ENCODE data around the gene SLC16A11.

The SLC16A11 gene

DNA sequence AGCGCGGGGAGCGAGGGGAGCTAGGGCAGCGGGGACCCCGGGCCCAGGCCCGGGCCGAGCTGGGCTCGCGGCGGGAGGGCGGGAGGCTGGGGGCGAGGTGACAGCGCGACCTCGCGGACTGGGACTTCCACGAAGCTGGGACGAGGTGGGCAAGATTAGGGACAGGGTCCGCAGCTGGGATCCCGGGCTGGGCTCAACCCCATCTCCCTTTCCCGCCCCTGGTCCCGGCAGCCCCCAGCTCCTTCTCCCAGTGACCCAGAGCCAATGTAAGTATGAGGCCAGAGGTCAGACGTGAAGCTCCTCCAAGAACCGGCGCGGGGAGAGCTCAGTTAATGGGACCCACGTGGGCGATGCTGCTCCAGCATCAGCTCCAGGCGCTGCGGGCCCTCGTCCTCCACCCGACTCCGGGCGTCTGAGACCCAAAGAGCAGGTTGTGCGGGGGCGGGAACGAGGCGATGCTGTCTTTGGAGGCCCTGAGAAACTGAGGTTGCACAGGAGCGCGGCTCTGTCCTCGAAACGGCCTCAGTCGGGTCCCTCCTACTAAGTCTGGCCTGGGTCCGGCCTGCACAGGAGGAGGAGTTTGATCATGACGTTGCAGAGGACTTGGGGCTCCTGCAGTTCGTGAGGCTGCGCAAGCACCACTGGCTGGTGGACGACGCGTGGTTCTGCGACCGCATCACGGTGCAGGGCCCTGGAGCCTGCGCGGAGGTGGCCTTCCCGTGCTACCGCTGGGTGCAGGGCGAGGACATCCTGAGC, 47.5 kb downstream of the SLC16A11 start:
- Histone ChIP-seq H2AFZ (ENCODE audit: low read length) (no peak overlapping the region), H3K4me2 (ENCODE audit: low read depth, low read length) (no peak overlapping the region), H3K36me3 (replicated peaks; ENCODE audit: insufficient read depth, low read length) (no peaks in the 10 kb centered on the region), H3K9ac (ENCODE audit: low read length) (no peak overlapping the region), H3K27me3 (replicated peaks; ENCODE audit: insufficient read depth, low read length) (no peaks in the 10 kb centered on the region), H3F3A (ENCODE audit: insufficient read depth, low read length) (no peaks in the 10 kb centered on the region), H3K9me3 (replicated peaks; ENCODE audit: insufficient read depth, low read length) (no peaks in the 10 kb centered on the region), H4K20me1 (ENCODE audit: insufficient read depth, low read length) (no peaks in the 10 kb centered on the region), H3K9me2 (replicated peaks; ENCODE audit: insufficient read depth, low read length) (no peaks in the 10 kb centered on the region), H3K79me2 (ENCODE audit: low read length) (no peaks in the 10 kb centered on the region), H3K4me1 (ENCODE audit: low read length) (no peaks in the 10 kb centered on the region), H3K27ac (ENCODE audit: low read length) (no peak overlapping the region), H3K4me3 (ENCODE audit: low read length) (no peak overlapping the region)
- DNase-seq = no peak
- TF ChIP-seq EZH2phosphoT487 (IDR thresholded peaks at IDR 0.05; ENCODE audit: low read length) (no peak), EZH2 (optimal IDR thresholded peaks at IDR 0.05; ENCODE audit: low read depth, low read length) (no peak)
- TF ChIP-seq, protein P1, sequence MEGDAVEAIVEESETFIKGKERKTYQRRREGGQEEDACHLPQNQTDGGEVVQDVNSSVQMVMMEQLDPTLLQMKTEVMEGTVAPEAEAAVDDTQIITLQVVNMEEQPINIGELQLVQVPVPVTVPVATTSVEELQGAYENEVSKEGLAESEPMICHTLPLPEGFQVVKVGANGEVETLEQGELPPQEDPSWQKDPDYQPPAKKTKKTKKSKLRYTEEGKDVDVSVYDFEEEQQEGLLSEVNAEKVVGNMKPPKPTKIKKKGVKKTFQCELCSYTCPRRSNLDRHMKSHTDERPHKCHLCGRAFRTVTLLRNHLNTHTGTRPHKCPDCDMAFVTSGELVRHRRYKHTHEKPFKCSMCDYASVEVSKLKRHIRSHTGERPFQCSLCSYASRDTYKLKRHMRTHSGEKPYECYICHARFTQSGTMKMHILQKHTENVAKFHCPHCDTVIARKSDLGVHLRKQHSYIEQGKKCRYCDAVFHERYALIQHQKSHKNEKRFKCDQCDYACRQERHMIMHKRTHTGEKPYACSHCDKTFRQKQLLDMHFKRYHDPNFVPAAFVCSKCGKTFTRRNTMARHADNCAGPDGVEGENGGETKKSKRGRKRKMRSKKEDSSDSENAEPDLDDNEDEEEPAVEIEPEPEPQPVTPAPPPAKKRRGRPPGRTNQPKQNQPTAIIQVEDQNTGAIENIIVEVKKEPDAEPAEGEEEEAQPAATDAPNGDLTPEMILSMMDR (IDR thresholded peaks at IDR 0.05; ENCODE audit: low read length) = no peak

DNA sequence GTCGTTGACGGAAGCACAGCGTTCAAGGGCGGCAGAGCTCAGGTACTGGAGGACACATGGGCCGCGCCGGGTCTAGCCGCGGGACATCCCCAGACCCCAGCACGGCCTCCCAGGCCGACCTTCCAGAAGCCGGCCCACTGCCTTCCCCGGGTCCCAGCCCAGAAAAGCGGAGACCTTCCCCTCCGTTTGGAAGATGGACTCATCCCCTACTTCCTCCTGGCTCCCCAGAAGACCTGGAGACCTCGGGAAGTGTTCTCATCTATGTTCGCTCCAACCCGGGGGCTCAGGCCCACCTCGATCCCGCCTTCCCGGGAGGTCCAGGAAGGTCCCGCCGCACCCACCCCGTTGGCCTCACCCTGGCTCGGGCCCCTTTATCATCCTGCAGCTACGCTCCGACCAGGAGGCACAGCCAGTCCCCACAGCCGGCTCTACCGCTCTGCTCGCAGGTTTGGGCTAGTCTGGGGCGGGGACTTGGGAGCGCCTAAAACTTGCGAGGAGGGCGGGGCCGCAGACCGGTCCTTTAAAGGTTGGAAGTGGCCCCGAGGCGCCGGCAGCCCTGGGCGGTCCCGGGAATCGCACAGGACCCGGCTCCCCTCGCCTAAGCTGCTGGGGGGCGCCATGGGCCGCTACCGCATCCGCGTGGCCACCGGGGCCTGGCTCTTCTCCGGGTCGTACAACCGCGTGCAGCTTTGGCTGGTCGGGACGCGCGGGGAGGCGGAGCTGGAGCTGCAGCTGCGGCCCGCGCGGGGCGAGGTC, 48.2 kb downstream of the SLC16A11 start, which contains the start of gene ALOX12:
Gene ALOX12, plus strand, starts transcription at position 550 of the 756 bp plus-strand sequence. Its CDS starts 69 bp downstream, at position 619.
- no peaks in the 10 kb centered on the region for H4K20me1 ChIP-seq (ENCODE audit: insufficient read depth, low read length)
- H3K4me2 ChIP-seq (ENCODE audit: low read depth, low read length) = no peak within 1 kb of the TSS
- H3K36me3 ChIP-seq (replicated peaks; ENCODE audit: insufficient read depth, low read length) = no peaks in the 10 kb centered on the region
- no peak for DNase-seq
- H3K9me3 ChIP-seq (replicated peaks; ENCODE audit: insufficient read depth, low read length) = no peaks in the 10 kb centered on the region
- H3K27ac ChIP-seq (ENCODE audit: low read length) = no peak within 1 kb of the TSS
- no peak within 1 kb of the TSS for H3K9ac ChIP-seq (ENCODE audit: low read length)
- H3F3A ChIP-seq (ENCODE audit: insufficient read depth, low read length) = no peaks in the 10 kb centered on the region
- no peak for TF ChIP-seq EZH2phosphoT487 (IDR thresholded peaks at IDR 0.05; ENCODE audit: low read length)
- TF ChIP-seq, protein P1 (IDR thresholded peaks at IDR 0.05; ENCODE audit: low read length) = no peak
- no peak for TF ChIP-seq EZH2 (optimal IDR thresholded peaks at IDR 0.05; ENCODE audit: low read depth, low read length)
- no peak within 1 kb of the TSS for H3K4me3 ChIP-seq (ENCODE audit: low read length)
- no peaks in the 10 kb centered on the region for H3K9me2 ChIP-seq (replicated peaks; ENCODE audit: insufficient read depth, low read length)
- no peaks in the 10 kb centered on the region for H3K4me1 ChIP-seq (ENCODE audit: low read length)
- H3K79me2 ChIP-seq (ENCODE audit: low read length) = no peaks in the 10 kb centered on the region
- H3K27me3 ChIP-seq (replicated peaks; ENCODE audit: insufficient read depth, low read length) = no peaks in the 10 kb centered on the region
- no peak within 1 kb of the TSS for H2AFZ ChIP-seq (ENCODE audit: low read length)

DNA sequence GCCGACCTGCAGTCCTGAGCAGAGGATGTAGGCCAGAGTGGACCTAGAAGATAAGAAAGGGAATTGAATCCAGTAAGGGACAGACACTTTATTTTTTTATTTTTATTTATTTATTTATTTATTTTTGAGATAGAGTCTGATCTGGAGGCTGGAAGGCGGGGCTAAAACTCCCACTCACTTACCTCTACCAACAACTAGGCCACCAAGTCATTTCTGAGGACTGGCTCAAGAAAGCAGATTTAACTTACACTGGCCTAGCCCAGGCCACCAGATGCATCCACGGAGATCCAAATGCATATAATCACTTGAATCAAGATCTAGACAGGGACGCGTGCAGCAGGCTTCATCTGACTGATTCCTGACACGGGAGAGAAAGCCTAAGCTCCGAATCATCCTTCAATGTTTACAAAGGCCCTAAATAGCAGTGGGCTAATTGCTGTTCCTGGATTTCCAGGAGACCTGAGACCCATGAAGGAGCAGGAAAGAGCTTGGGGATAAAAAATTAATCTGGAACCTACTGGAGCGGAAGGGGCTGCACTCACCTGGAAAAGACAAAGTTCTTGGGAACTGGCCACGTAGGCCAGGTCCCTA, 49.1 kb downstream of the SLC16A11 start:
- no peak overlapping the region for H3K4me3 ChIP-seq (ENCODE audit: low read length)
- no peaks in the 10 kb centered on the region for H3K4me1 ChIP-seq (ENCODE audit: low read length)
- H3K4me2 ChIP-seq (ENCODE audit: low read depth, low read length) = no peak overlapping the region
- H3K27me3 ChIP-seq (replicated peaks; ENCODE audit: insufficient read depth, low read length) = no peaks in the 10 kb centered on the region
- no peaks in the 10 kb centered on the region for H3K36me3 ChIP-seq (replicated peaks; ENCODE audit: insufficient read depth, low read length)
- no peaks in the 10 kb centered on the region for H3F3A ChIP-seq (ENCODE audit: insufficient read depth, low read length)
- H3K9me2 ChIP-seq (replicated peaks; ENCODE audit: insufficient read depth, low read length) = no peaks in the 10 kb centered on the region
- no peaks in the 10 kb centered on the region for H3K79me2 ChIP-seq (ENCODE audit: low read length)
- H3K9me3 ChIP-seq (replicated peaks; ENCODE audit: insufficient read depth, low read length) = no peaks in the 10 kb centered on the region
- no peak overlapping the region for H3K27ac ChIP-seq (ENCODE audit: low read length)
- H3K9ac ChIP-seq (ENCODE audit: low read length) = no peak overlapping the region
- TF ChIP-seq, protein P1 (IDR thresholded peaks at IDR 0.05; ENCODE audit: low read length) = no peak
- TF ChIP-seq EZH2phosphoT487 (IDR thresholded peaks at IDR 0.05; ENCODE audit: low read length) = no peak
- TF ChIP-seq EZH2 (optimal IDR thresholded peaks at IDR 0.05; ENCODE audit: low read depth, low read length) = no peak
- H4K20me1 ChIP-seq (ENCODE audit: insufficient read depth, low read length) = no peaks in the 10 kb centered on the region
- no peak for DNase-seq
- H2AFZ ChIP-seq (ENCODE audit: low read length) = no peak overlapping the region
